ENCODE measurements around the gene TBC1D3I.
"Not testable (repeated sequence)": the region's sequence is repeated elsewhere in the genome, so short reads cannot be mapped to it uniquely, and the experiment has no call there.

Gene TBC1D3I

GRCh38 chr17:36213695-36214094, 50.7 kb downstream of the TBC1D3I start:
- CTCF ChIA-PET: no interaction called here
- no peak for DNase-seq (ENCODE audit: low spot score)
- no peak overlapping the region for H3K27ac ChIP-seq
- no peak for TF ChIP-seq CTCF (conservative IDR thresholded peaks at IDR 0.05; ENCODE audit: low read depth)
- POLR2A ChIA-PET (ENCODE audit: low non-redundant PET): no interaction called here

GRCh38 chr17:36212966-36213365, 51.4 kb downstream of the TBC1D3I start:
- CTCF ChIA-PET: no interaction called here
- no peak overlapping the region for H3K27ac ChIP-seq
- POLR2A ChIA-PET (ENCODE audit: low non-redundant PET): no interaction called here

GRCh38 chr17:36212272-36212605, 52.1 kb downstream of the TBC1D3I start:
- no peak for TF ChIP-seq CTCF (conservative IDR thresholded peaks at IDR 0.05; ENCODE audit: low read depth)
- ChIA-PET CTCF (no interaction called here), POLR2A (ENCODE audit: low non-redundant PET) (no interaction called here)
- no peak overlapping the region for H3K27ac ChIP-seq
- DNase-seq (ENCODE audit: low spot score): no peak

More at GRCh38 chr17:36212966-36213365, 51.4 kb downstream of the TBC1D3I start:
- no peak for DNase-seq (ENCODE audit: low spot score)
- no peak for TF ChIP-seq CTCF (conservative IDR thresholded peaks at IDR 0.05; ENCODE audit: low read depth)

- DNase-seq (ENCODE audit: low spot score); H3K27ac ChIP-seq; CTCF ChIA-PET; POLR2A ChIA-PET (ENCODE audit: low non-redundant PET): not testable (repeated sequence)
These were observed 52.7 kb downstream of the TBC1D3I start for GRCh38 chr17:36211484-36212271.

GRCh38 chr17:36210439-36211211, 53.7 kb downstream of the TBC1D3I start, which contains the start of gene CCL4L2:
TSS of gene CCL4L2 (plus strand) at chr17:36211063.
- POLR2A ChIA-PET (ENCODE audit: low non-redundant PET); H3K27ac ChIP-seq; DNase-seq (ENCODE audit: low spot score): not testable (repeated sequence)
- CTCF ChIA-PET: interaction anchor here (0.5 kb wide), 1 partner anchor 131 kb away, joined by 3 read pairs; no protein-coding TSS in a partner anchor

- no peak overlapping the region for H3K27ac ChIP-seq
- ChIA-PET POLR2A (ENCODE audit: low non-redundant PET) (no interaction called here), CTCF (no interaction called here)
- TF ChIP-seq CTCF (conservative IDR thresholded peaks at IDR 0.05; ENCODE audit: low read depth): no peak
- DNase-seq (ENCODE audit: low spot score): no peak
These were observed 54.8 kb downstream of the TBC1D3I start for GRCh38 chr17:36209575-36209974.

GRCh38 chr17:36207383-36207782, 57.0 kb downstream of the TBC1D3I start:
- CTCF ChIA-PET: not testable (repeated sequence)

GRCh38 chr17:36206486-36206821, 57.9 kb downstream of the TBC1D3I start:
- DNase-seq (ENCODE audit: low spot score); H3K27ac ChIP-seq; POLR2A ChIA-PET (ENCODE audit: low non-redundant PET): not testable (repeated sequence)
- CTCF ChIA-PET: interaction anchor here (0.6 kb wide), 1 partner anchor 276 kb away, joined by 3 read pairs; no protein-coding TSS in a partner anchor

More at GRCh38 chr17:36207383-36207782, 57.0 kb downstream of the TBC1D3I start:
- H3K27ac ChIP-seq; DNase-seq (ENCODE audit: low spot score); POLR2A ChIA-PET (ENCODE audit: low non-redundant PET): not testable (repeated sequence)
